ENCODE data around the gene RGS7.

The RGS7 gene

GRCh38 chr1:241356519-241357365 lies at the start of gene RGS7:
Gene RGS7 (minus strand): TSS chr1:241357205.
- DNase-seq (ENCODE audit: low spot score) (peak; percentile 89), FAIRE-seq (peak; percentile 50)

- FAIRE-seq (no peak), DNase-seq (ENCODE audit: low spot score) (no peak)
Measured at GRCh38 chr1:241406421-241406820, 49.4 kb upstream of the RGS7 start.

DNA sequence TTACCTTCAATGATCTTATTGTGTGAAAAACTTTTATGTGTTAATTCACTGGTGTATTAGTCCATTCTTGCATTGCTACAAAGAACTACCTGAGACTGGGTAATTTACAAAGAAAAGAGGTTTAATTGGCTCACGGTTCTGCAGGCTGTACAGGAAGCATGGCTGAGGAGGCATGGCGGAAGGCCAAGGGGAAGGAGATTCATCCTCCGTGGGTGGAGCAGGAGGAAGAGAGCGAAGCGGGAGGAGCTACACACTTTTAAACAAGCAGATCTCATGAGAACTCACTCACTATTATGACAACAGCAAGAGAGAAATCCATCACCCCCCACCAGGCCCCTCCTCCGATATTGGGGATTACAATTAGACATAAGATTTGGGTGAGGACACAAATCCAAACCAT lies 44.2 kb upstream of the RGS7 start:
- FAIRE-seq: no peak

DNA sequence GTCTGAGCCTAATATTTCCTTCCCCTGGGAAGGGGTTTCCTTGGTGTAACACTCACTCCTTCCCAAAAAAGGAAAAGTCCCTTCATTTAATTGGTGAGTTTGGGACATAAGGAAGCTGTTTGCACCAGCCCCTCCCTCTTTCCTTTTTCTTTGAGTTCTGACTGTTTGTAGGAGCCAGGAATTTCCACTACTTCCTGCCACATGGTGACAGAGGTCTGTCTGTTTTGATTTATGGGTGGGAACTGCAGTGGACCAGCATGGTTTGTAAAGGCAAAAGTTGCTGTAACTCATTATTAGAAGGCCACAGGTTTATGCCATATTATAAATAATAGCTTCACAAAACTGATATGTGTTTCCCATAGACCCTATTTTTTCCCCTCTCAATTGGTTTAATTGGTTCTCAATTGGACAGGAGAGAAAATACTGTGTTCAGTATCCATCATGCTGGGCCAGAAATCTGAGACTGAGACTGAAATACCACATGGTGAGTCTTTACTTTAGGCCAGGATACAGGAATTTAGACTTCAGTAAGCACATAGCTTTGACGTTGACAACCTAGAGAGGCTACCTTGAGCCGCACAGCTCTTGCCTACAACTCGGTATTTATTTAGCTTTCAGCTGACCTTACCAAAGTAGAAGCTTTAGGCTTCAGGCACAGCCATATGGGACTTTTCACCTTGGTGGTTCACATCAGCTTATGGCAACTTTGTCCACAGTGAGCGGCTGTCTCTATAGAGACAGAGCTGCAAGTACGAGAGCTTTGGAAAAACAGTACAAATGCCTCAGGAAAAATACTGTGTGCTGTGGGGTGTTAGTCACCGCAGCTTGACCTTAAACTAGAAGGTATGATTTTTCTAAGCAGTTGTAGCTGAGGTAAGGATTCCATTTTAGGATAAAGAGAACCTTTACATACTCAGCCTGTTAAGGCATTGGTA lies 40.0 kb upstream of the RGS7 start:
- FAIRE-seq (no peak), DNase-seq (ENCODE audit: low spot score) (no peak)

More for the DNA sequence above, 44.2 kb upstream of the RGS7 start:
- no peak for DNase-seq (ENCODE audit: low spot score)

DNA sequence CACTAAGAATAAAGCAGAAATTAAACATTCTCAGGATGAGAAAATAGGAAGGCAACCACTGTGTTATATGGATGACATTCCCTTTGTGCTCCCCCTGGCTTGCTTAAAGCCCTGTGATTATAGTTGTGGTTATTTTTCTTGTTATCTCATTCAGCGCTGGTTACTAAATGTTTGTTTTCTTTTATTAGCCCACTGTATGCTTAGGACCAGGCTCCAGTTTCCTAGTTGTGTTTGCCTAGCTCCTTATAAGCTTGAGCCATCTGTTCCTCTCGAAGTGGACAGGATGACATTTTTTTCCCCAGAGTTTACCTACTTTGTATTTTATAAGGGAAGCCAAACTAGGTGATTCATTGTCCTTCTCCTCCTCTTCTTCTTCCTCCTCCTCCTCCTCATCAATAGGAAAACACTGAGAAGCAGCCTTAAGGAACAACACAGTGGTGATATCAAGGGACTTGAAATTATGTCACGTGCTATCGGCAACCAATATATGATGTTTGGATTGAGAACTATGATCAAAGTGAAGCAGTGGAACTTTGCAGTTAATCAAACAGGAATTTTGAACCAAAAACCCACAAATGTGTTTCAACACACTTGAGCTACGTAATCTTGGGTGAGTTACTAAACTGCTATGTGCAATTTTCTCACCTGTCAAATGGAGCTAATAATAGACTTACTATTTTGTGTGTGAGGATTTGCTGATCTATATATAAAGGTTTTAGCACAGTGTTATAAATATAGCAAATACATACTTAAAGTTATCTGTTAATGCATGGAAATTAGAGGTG lies 35.1 kb upstream of the RGS7 start:
- DNase-seq (ENCODE audit: low spot score) (no peak), FAIRE-seq (no peak)

- no peak for DNase-seq (ENCODE audit: low spot score)
- no peak for FAIRE-seq
Measured at GRCh38 chr1:241390526-241390925, 33.5 kb upstream of the RGS7 start.

DNA sequence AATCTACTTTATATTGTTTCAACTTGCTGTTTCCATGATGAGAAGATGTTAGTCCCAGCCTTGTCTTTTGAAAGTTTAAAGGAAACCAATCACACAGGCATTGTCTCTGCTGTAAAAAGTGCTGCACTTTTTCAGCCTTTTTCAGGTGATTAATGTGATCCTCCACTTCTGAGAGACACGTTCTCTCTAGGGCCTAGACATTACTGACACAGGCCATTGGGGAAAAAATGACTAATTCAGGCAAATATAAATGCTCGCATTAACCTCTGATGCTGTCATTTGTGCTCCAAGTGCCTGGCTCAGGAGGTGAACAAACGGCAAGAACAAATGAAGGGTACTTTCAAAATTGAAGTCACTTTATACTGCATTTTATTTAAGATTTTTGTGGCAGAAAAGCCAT lies 32.4 kb upstream of the RGS7 start:
- DNase-seq (ENCODE audit: low spot score) (no peak), FAIRE-seq (no peak)

GRCh38 chr1:241387216-241387615 lies 30.2 kb upstream of the RGS7 start:
- DNase-seq (ENCODE audit: low spot score) (no peak), FAIRE-seq (no peak)

DNA sequence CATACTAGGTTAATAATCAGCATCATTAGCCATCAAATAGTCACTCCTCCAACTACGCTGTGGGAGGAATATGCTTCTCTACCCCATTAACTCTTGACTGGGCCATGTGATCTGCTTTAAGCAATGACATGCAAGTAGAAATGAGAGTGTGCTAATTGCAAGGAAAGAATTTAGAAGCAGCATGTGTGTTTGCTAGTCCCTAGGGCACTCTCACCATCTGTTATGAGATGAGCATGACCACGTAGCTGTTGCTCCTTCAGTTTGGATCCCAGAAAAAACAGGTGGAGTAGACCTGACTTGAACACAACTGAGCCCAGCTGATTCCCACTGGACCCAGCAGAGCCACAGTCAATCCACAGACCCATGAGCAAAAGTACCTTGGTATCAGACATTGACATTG lies 19.7 kb upstream of the RGS7 start:
- FAIRE-seq: peak; percentile 5
- DNase-seq (ENCODE audit: low spot score): no peak

GRCh38 chr1:241375886-241376285 lies 18.9 kb upstream of the RGS7 start:
- DNase-seq (ENCODE audit: low spot score): no peak
- no peak for FAIRE-seq

- FAIRE-seq (no peak), DNase-seq (ENCODE audit: low spot score) (no peak)
Measured at GRCh38 chr1:241366196-241366595, 9.2 kb upstream of the RGS7 start.

- FAIRE-seq: no peak
Measured at GRCh38 chr1:241362350-241362749, 5.3 kb upstream of the RGS7 start.

DNA sequence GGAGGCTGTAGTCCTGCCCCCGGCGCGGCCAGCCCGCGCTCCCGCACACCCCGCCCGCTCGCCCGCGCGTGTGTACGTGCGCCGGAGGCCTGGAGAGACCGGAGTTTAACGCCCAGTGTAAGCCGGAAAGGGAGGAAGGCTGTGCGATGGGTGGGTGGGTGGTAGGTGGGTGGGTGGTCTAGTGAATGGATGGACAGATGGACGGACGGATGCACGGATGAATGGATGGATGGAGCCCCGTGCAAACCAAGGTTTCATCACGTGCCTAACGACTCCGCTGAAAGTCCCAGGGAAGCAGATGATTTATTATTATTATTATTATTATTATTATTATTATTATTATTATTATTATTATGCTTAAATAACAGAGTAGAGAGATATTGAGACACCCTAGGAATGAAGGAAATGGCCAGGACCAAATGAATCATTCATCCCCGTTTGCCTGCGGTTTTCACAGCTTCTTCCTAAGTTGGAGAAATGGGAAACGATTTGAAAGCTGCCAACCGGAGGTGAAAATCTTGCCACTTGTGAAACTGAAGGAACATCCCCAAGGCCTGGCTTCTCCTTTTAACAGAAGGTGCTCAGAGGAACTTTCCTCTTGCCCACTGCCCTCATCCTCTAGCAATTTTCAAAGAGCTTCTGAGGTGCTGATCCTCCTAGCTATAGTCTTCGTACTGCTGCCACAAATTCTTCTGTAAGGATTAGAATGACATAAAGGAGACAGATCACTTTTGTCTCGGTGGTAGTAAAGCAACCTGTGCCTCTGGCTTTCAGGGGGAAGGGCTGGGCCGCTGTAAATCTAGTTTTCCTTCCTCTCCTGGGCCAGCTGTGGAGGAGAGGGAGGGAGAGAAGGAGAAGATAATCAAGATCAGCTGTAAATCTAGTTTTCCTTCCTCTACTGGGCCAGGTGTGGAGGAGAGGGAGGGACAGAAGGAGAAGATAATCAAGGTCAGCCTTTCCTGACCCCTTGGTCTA lies 648 bp upstream of the RGS7 start:
- FAIRE-seq: no peak
- DNase-seq (ENCODE audit: low spot score): peak; percentile 26

More at GRCh38 chr1:241362350-241362749, 5.3 kb upstream of the RGS7 start:
- no peak for DNase-seq (ENCODE audit: low spot score)

DNA sequence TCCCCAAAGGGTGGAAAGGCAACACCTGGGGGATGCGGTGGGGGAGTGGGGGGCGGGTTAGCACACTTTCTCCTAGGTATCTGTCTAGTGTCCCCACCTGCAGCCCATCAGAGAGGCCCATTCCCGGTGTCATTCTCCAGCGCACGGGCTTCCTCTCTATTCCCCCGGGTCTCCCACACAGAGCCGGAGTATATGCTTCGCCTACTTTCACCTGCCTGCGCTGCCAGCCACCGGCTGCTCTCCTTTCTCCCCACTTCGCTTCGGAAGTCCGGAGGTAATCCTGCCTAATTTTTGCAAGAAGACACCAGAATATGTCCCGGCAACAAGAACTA lies 852 bp downstream of the RGS7 start:
- FAIRE-seq (no peak), DNase-seq (ENCODE audit: low spot score) (peak; percentile 25)

DNA sequence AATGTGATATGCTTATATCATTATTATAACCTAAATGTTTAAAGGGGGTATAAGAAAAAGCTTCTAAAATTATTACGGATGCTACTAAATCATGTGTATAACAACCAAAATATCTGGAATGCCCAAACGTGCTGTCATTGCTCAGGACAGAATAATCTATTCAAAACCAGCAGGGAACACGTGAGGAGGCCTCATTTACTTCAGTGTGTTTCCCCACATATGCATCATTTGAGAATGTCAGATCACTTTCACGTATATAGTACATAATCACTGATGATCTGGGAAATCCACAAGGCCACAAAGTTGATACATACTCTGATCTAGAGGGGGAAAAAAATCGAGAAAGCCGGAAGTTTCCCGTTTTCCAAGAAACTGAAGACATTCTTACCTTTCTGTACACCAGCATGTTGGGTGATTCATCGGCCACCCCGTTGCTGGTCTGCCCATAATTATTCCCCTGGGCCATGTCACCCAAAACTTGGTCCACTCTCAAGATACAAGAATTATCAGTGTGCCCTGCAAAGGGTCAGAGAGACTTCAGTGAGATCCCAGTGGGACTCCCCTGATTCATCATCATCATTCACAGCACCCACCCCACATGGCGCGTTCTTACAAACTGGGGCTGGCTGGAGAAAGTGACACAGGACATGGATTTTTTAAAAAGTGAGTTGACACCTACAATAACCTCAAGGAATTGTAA lies 1.5 kb downstream of the RGS7 start:
- FAIRE-seq (no peak), DNase-seq (ENCODE audit: low spot score) (no peak)

DNA sequence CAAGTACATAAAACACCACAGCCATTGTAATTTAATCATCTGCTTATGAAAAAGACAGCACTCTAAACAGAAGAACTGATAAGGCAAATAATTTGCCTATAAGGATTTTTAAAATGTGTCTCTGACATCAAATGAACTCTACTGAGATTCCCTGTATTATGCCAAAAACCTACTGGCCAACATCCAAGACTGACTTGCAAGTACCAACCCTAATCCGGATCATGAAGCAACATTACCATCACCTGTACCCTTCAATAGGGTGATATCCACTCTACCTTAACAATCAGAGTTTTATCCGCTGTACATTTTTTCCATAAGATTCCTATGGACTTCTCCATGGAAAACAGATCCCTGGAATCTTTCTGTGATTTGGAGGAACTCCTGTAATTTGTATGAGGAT lies 4.6 kb downstream of the RGS7 start:
- FAIRE-seq (no peak), DNase-seq (ENCODE audit: low spot score) (no peak)

DNA sequence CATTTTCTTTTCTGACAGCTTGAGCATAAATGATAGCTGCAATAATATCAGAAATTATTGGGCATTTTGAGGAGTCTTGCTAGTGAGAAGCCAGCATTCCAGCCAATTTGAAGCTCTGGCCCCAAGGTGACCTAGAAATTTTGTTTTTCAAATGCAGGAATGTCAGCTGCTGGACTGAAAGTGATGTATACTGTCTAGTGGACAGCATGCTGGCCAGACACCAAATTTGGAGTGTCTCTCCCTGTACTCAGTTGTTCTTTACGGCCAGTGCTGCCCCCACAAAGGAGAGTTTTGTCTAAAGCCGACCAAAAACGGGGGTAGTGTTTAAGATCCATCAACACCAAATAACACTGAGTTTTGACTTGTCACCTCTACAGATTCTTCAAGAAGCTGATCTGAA lies 5.2 kb downstream of the RGS7 start:
- FAIRE-seq (no peak), DNase-seq (ENCODE audit: low spot score) (no peak)

DNA sequence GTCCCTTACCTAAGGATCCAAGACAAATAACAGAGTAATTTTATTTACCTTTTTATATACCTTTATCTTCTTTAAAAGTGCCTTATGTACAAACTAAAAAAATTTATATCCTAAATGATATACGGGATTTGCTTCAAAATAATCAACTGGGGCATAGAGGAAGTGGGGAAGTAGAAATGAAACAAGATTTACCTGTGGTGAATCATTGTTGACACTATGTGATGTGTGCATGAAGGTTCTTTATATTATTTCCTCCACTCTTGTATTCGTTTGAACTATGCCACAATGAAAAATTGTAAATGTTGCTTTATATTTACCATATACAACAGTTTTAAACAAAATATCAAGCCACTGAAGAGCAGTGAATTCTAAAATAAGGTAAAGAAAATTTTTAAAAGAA lies 13.0 kb downstream of the RGS7 start:
- FAIRE-seq (no peak), DNase-seq (ENCODE audit: low spot score) (no peak)

DNA sequence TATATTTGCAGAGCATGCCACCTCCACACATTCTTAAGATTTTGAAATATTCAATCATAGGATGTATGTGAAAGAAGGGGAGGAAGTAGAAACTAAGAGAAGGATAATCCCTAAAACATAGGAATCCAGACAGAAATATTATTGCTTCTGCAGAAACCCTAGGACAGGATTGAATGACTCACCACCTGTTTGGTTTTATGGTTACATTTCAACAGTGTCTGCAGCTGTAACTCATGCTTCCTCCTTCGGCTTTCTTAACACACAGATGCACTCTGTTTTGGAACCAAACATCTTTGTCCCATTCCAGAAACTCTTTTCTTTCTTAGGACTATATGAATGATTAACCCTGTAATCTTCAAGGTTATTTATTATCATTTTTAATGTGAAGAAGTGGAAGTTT lies 20.7 kb downstream of the RGS7 start:
- DNase-seq (ENCODE audit: low spot score) (peak; percentile 36), FAIRE-seq (no peak)

- DNase-seq (ENCODE audit: low spot score): no peak
- no peak for FAIRE-seq
Measured at GRCh38 chr1:241332987-241333386, 24.0 kb downstream of the RGS7 start.
